ENCODE measurements around the gene CNDP2. TPM values are rescaled to one million over a fixed set of nuclear protein-coding genes. Genes with fewer than 3 reads are reported as not detected.

Gene CNDP2
- total RNA-seq, 1 donor from 2014 or later: 56.1 TPM

GRCh38 chr18:74569401-74569800 lies 73.2 kb downstream of the CNDP2 start:
- H3K36me3 Mint-ChIP-seq: no peaks in the 10 kb centered on the region
- Histone ChIP-seq H3K4me3 (no peak overlapping the region), H2AFZ (replicated peaks) (no peak overlapping the region), H3K36me3 (no peaks in the 10 kb centered on the region), H3K27me3 (no peaks in the 10 kb centered on the region), H3K27ac (no peak overlapping the region), H3K79me2 (ENCODE audit: low read depth) (no peaks in the 10 kb centered on the region), H3K9me3 (ENCODE audit: low read depth) (no peaks in the 10 kb centered on the region), H3K4me2 (no peak overlapping the region), H3F3A (ENCODE audit: low read depth) (no peaks in the 10 kb centered on the region), H3K4me1 (no peaks in the 10 kb centered on the region), H4K20me1 (ENCODE audit: low read depth) (no peaks in the 10 kb centered on the region), H3K9ac (no peak overlapping the region)
- no peak overlapping the region for H3K4me3 Mint-ChIP-seq
- TF ChIP-seq CTCF (IDR thresholded peaks at IDR 0.05) (no peak), EZH2phosphoT487 (IDR thresholded peaks at IDR 0.05) (no peak), EZH2 (IDR thresholded peaks at IDR 0.05) (no peak)
- H3K4me1 Mint-ChIP-seq: no peaks in the 10 kb centered on the region
- H3K27ac Mint-ChIP-seq: no peak overlapping the region
- no peak for DNase-seq (ENCODE audit: low spot score)
- peaks cover 13% of the 10 kb centered on the region for H3K27me3 Mint-ChIP-seq (ENCODE audit: insufficient read depth, low read depth)
- peaks cover 18% of the 10 kb centered on the region for H3K9me3 Mint-ChIP-seq

- Histone ChIP-seq H3K27me3 (no peaks in the 10 kb centered on the region), H2AFZ (replicated peaks) (no peak overlapping the region), H3K4me2 (no peak overlapping the region), H3K27ac (no peak overlapping the region), H3K79me2 (ENCODE audit: low read depth) (no peaks in the 10 kb centered on the region), H3K4me1 (no peaks in the 10 kb centered on the region), H3K36me3 (no peaks in the 10 kb centered on the region), H3K4me3 (no peak overlapping the region), H3K9me3 (ENCODE audit: low read depth) (no peaks in the 10 kb centered on the region), H3K9ac (no peak overlapping the region), H4K20me1 (ENCODE audit: low read depth) (no peaks in the 10 kb centered on the region), H3F3A (ENCODE audit: low read depth) (no peaks in the 10 kb centered on the region)
- H3K36me3 Mint-ChIP-seq: no peaks in the 10 kb centered on the region
- TF ChIP-seq EZH2phosphoT487 (IDR thresholded peaks at IDR 0.05): no peak
- TF ChIP-seq EZH2 (IDR thresholded peaks at IDR 0.05): no peak
- H3K27me3 Mint-ChIP-seq (ENCODE audit: insufficient read depth, low read depth): peaks cover 13% of the 10 kb centered on the region
- H3K4me1 Mint-ChIP-seq: no peaks in the 10 kb centered on the region
- no peak overlapping the region for H3K4me3 Mint-ChIP-seq
- no peak overlapping the region for H3K27ac Mint-ChIP-seq
- DNase-seq (ENCODE audit: low spot score): no peak
- H3K9me3 Mint-ChIP-seq: peaks cover 15% of the 10 kb centered on the region
Measured at GRCh38 chr18:74570266-74570665, 74.1 kb downstream of the CNDP2 start.

GRCh38 chr18:74571895-74572680 lies 75.9 kb downstream of the CNDP2 start:
- H3K9ac ChIP-seq: no peak overlapping the region
- H4K20me1 ChIP-seq (ENCODE audit: low read depth): no peaks in the 10 kb centered on the region
- H3K27ac ChIP-seq: no peak overlapping the region
- TF ChIP-seq EZH2phosphoT487 (IDR thresholded peaks at IDR 0.05) (no peak), CTCF (IDR thresholded peaks at IDR 0.05) (no peak), EZH2 (IDR thresholded peaks at IDR 0.05) (no peak)
- no peaks in the 10 kb centered on the region for H3F3A ChIP-seq (ENCODE audit: low read depth)
- H3K9me3 Mint-ChIP-seq: peaks cover 7% of the 10 kb centered on the region
- no peaks in the 10 kb centered on the region for H3K79me2 ChIP-seq (ENCODE audit: low read depth)
- H3K9me3 ChIP-seq (ENCODE audit: low read depth): no peaks in the 10 kb centered on the region
- no peak overlapping the region for H3K4me2 ChIP-seq
- H3K36me3 ChIP-seq: no peaks in the 10 kb centered on the region
- H3K27me3 Mint-ChIP-seq (ENCODE audit: insufficient read depth, low read depth): peaks cover 13% of the 10 kb centered on the region
- H3K4me3 ChIP-seq: no peak overlapping the region
- no peaks in the 10 kb centered on the region for H3K27me3 ChIP-seq
- no peak overlapping the region for H2AFZ ChIP-seq (replicated peaks)
- H3K4me3 Mint-ChIP-seq: no peak overlapping the region
- no peak for DNase-seq (ENCODE audit: low spot score)
- no peaks in the 10 kb centered on the region for H3K4me1 Mint-ChIP-seq
- H3K27ac Mint-ChIP-seq: no peak overlapping the region
- peaks cover 1% of the 10 kb centered on the region for H3K4me1 ChIP-seq
- H3K36me3 Mint-ChIP-seq: no peaks in the 10 kb centered on the region

GRCh38 chr18:74573053-74573452 lies 76.9 kb downstream of the CNDP2 start:
- Histone ChIP-seq H3K4me2 (no peak overlapping the region), H3K27me3 (no peaks in the 10 kb centered on the region), H4K20me1 (ENCODE audit: low read depth) (no peaks in the 10 kb centered on the region)

More at GRCh38 chr18:74573053-74573452, 76.9 kb downstream of the CNDP2 start:
- no peak overlapping the region for H3K4me3 ChIP-seq
- DNase-seq (ENCODE audit: low spot score): no peak
- H2AFZ ChIP-seq (replicated peaks): no peak overlapping the region
- TF ChIP-seq EZH2 (IDR thresholded peaks at IDR 0.05) (no peak), EZH2phosphoT487 (IDR thresholded peaks at IDR 0.05) (no peak), CTCF (IDR thresholded peaks at IDR 0.05) (no peak)
- H3K9me3 Mint-ChIP-seq: peaks cover under 1% of the 10 kb centered on the region
- no peaks in the 10 kb centered on the region for H3K4me1 Mint-ChIP-seq
- H3K36me3 ChIP-seq: no peaks in the 10 kb centered on the region
- no peak overlapping the region for H3K9ac ChIP-seq
- no peaks in the 10 kb centered on the region for H3K36me3 Mint-ChIP-seq
- H3F3A ChIP-seq (ENCODE audit: low read depth): no peaks in the 10 kb centered on the region
- H3K4me1 ChIP-seq: peaks cover 8% of the 10 kb centered on the region
- no peaks in the 10 kb centered on the region for H3K9me3 ChIP-seq (ENCODE audit: low read depth)
- no peak overlapping the region for H3K27ac Mint-ChIP-seq
- H3K27ac ChIP-seq: no peak overlapping the region
- peaks cover 11% of the 10 kb centered on the region for H3K27me3 Mint-ChIP-seq (ENCODE audit: insufficient read depth, low read depth)
- no peak overlapping the region for H3K4me3 Mint-ChIP-seq
- H3K79me2 ChIP-seq (ENCODE audit: low read depth): no peaks in the 10 kb centered on the region

Data from neural progenitor cell (in vitro differentiated cells).